Panc1 (cell line): ENCODE measurements around the gene CMYA5. TPM values are rescaled to one million over a fixed set of nuclear protein-coding genes. Genes with fewer than 3 reads are reported as not detected.

ENCODE experiments used
- ATAC-seq: fragments of 200-7000 bp; cut with Tn5 transposase; 2 replicates; pipeline ENCODE4 v1.9.1; 2020; ENCODE audit warnings: mild to moderate bottlenecking, moderate library complexity
- BruUV-seq: library from RNA; stranded (reverse); fragments of 400-500 nt; replicated peaks from 2 replicates; lab custom pipeline; 2021; lab: Mats Ljungman, UMichigan
- CTCF ChIA-PET: fragments of 300-600 bp; sonication (Branson Sonifier 250); formaldehyde crosslinking; loops from one replicate; lab custom pipeline; 2022; ENCODE audit warnings: antibody characterized with exemption; lab: Charles Lee
- POLR2A ChIA-PET: fragments of 300-600 bp; sonication (Branson Sonifier 250); formaldehyde crosslinking; loops from one replicate; lab custom pipeline; 2022; ENCODE audit warnings: antibody characterized with exemption; lab: Charles Lee
- DNase-seq: peaks from one replicate; pipeline ENCODE4 v3.0.0-alpha.2; 2010; ENCODE audit warnings: low read depth, low spot score
- H3K27ac ChIP-seq: 2 replicates; pipeline ENCODE4 v1.5.1; 2011; ENCODE audit warnings: mild to moderate bottlenecking, low read length, inconsistent platforms
- H3K27me3 ChIP-seq: fragments of 200-500 bp; sonication (Bioruptor generic); 2 replicates; pipeline ENCODE4 v1.6.0; 2014; ENCODE audit warnings: low read length, inconsistent platforms; ENCODE audit not compliant: control insufficient read depth, insufficient read depth
- H3K36me3 ChIP-seq: fragments of 200-500 bp; sonication (Bioruptor generic); 2 replicates; pipeline ENCODE4 v1.5.1; 2014; ENCODE audit warnings: inconsistent platforms, mild to moderate bottlenecking, low read length, moderate library complexity; ENCODE audit not compliant: control insufficient read depth, insufficient read depth
- H3K4me1 ChIP-seq: 2 replicates; pipeline ENCODE4 v1.5.1; 2011; ENCODE audit warnings: inconsistent platforms, mild to moderate bottlenecking, low read length, moderate library complexity; ENCODE audit not compliant: control insufficient read depth, insufficient read depth
- H3K4me3 ChIP-seq, 2 experiments: 2 replicates each; pipeline ENCODE4 v1.5.1; 2011 to 2012; ENCODE audit warnings: low read depth in 2 of 2, low read length in 2 of 2, mild to moderate bottlenecking in 2 of 2, inconsistent platforms in 1 of 2, moderate library complexity in 1 of 2
- H3K9me3 ChIP-seq: fragments of 200-500 bp; sonication (Bioruptor generic); 2 replicates; pipeline ENCODE4 v1.5.1; 2014; ENCODE audit warnings: low read depth, mild to moderate bottlenecking, inconsistent platforms, low read length, moderate library complexity; ENCODE audit not compliant: control insufficient read depth, insufficient read depth
- POLR2AphosphoS5 ChIP-seq: IDR thresholded peaks from 2 replicates; pipeline ENCODE4 v1.6.1; 2012; ENCODE audit warnings: mild to moderate bottlenecking, low read depth, low read length, moderate library complexity
- REST ChIP-seq, 2 experiments: IDR thresholded peaks; 2 replicates each; pipeline ENCODE4 v1.6.1; 2011 to 2012; ENCODE audit warnings: low read depth in 2 of 2, control low read depth in 1 of 2, low read length in 1 of 2, mild to moderate bottlenecking in 1 of 2, moderate library complexity in 1 of 2; ENCODE audit not compliant: insufficient read depth in 1 of 2
- SIN3A ChIP-seq: IDR thresholded peaks from 2 replicates; pipeline ENCODE4 v1.6.1; 2012; ENCODE audit warnings: low read depth, mild to moderate bottlenecking, low read length, moderate library complexity, borderline replicate concordance; ENCODE audit not compliant: insufficient read depth
- TCF7L2 ChIP-seq: IDR thresholded peaks from 2 replicates; pipeline ENCODE4 v1.6.1; 2011; ENCODE audit warnings: mild to moderate bottlenecking, low read depth, low read length, inconsistent platforms
- in situ Hi-C: cut with HindIII; loops from 2 replicates; pipeline ENCODE4 v1.10.0; 2016; ENCODE audit warnings: low sequenced_read_pairs, low pct_unique_long_range_greater_than_20kb
- intact Hi-C: fragments of 100-400 bp; cut with micrococcal nuclease; formaldehyde crosslinking; loops from one replicate; pipeline ENCODE4 v1.10.0; 2022; ENCODE audit not compliant: unreplicated experiment
- total RNA-seq: library from RNA; stranded (reverse); gene quantifications from one replicate; pipeline ENCODE4 v1.2.1, GENCODE V29; 2021; ENCODE audit not compliant: unreplicated experiment
- TF ChIP-seq, protein P1 (sequence below): fragments of 450-650 bp; IDR thresholded peaks from 2 replicates; pipeline ENCODE4 v1.5.1; 2017; ENCODE audit warnings: mild to moderate bottlenecking

CMYA5 gene
- total RNA-seq, 1 experiment from 2014 or later: 0.31 TPM

DNA sequence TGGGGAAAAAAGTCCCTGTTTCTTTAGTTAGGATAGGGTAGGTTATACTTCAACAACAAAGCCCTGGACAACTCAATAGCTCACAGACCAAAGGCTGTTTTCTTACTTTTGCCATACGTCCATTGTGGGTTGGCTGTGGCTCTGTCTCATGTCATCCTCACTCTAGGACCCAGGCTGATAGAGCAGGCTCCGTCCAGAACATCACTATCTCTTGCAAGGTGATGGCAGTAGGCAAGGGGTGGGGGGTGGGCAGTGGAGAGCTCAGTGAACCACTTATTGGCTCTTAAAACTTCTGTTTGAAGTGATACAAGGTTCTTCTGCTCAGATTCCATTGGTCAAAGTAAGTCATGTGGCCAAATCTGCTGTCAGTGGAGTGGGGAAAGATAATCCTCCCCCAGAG, 126.4 kb downstream of the CMYA5 start:
- Histone ChIP-seq H3K36me3 (no peaks in the 10 kb centered on the region), H3K27ac (no peak overlapping the region), H3K4me1 (no peaks in the 10 kb centered on the region), H3K27me3 (peaks cover 13% of the 10 kb centered on the region), H3K9me3 (no peaks in the 10 kb centered on the region), H3K4me3 (no peak overlapping the region)
- DNase-seq (no peak), ATAC-seq (no peak)
- ChIA-PET POLR2A (no interaction called here), CTCF (interaction anchor here (0.6 kb wide), 1 partner anchor 261 kb away, joined by 4 read pairs; no protein-coding TSS in a partner anchor)
- TF ChIP-seq, protein P1, sequence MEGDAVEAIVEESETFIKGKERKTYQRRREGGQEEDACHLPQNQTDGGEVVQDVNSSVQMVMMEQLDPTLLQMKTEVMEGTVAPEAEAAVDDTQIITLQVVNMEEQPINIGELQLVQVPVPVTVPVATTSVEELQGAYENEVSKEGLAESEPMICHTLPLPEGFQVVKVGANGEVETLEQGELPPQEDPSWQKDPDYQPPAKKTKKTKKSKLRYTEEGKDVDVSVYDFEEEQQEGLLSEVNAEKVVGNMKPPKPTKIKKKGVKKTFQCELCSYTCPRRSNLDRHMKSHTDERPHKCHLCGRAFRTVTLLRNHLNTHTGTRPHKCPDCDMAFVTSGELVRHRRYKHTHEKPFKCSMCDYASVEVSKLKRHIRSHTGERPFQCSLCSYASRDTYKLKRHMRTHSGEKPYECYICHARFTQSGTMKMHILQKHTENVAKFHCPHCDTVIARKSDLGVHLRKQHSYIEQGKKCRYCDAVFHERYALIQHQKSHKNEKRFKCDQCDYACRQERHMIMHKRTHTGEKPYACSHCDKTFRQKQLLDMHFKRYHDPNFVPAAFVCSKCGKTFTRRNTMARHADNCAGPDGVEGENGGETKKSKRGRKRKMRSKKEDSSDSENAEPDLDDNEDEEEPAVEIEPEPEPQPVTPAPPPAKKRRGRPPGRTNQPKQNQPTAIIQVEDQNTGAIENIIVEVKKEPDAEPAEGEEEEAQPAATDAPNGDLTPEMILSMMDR: no peak
- TF ChIP-seq TCF7L2: no peak
- TF ChIP-seq SIN3A: no peak
- TF ChIP-seq REST (IDR thresholded peaks at IDR 0.05; ENCODE audit: insufficient read depth in 1 of 2, low read depth in 2 of 2, low read length in 1 of 2): no peak
- no peak for TF ChIP-seq POLR2AphosphoS5
- BruUV-seq: no TSS peak
- in situ Hi-C loops: no loop called here
- intact Hi-C loops: no loop called here

GRCh38 chr5:79820648-79821047, 131.0 kb downstream of the CMYA5 start:
- ChIA-PET CTCF (no interaction called here), POLR2A (no interaction called here)
- Histone ChIP-seq H3K27ac (no peak overlapping the region), H3K9me3 (no peaks in the 10 kb centered on the region), H3K27me3 (peaks cover 11% of the 10 kb centered on the region), H3K4me1 (no peaks in the 10 kb centered on the region), H3K4me3 (no peak overlapping the region), H3K36me3 (no peaks in the 10 kb centered on the region)
- ATAC-seq (no peak), DNase-seq (no peak)
- BruUV-seq: no TSS peak
- TF ChIP-seq SIN3A (no peak), POLR2AphosphoS5 (no peak), REST (IDR thresholded peaks at IDR 0.05; ENCODE audit: insufficient read depth in 1 of 2, low read depth in 2 of 2, low read length in 1 of 2) (no peak), TCF7L2 (no peak)
- TF ChIP-seq, protein P1: no peak
- in situ Hi-C loops: no loop called here
- intact Hi-C loops: no loop called here
